Measurements from ENCODE around the gene CMTM1.
"Not testable (repeated sequence)": the region's sequence is repeated elsewhere in the genome, so short reads cannot be mapped to it uniquely, and the experiment has no call there.

CMTM1 gene

DNA sequence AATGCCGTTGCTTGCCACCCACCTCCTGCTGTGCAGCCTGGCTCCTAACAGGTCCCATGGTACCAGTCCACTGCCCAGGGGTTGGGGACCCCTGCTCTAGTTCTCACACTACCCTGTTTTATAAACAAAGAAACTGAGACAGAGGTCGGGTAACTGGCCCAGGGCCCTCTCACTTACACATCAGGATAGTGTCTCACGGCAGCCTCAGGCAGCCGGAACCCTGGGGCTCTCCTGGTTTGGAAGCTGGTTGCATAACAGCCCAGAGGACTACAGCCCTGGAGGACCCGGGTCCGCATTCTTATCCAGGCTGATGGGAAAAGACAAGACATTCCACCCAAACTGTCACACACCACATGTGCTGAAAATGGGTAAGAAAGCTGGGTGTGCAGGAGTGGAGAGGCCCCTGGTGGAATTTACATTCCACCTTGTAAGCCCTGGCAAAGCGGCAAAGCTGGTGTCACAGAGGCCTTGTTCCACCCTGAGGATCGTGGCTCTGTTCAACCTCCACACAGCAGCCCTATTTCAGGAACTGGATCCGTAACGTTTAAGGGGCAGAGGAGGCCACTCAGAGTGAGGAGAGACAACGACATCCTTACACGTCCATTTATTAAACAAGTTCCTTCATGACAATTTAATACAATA, 48.0 kb downstream of the CMTM1 start:
- DNase-seq (ENCODE audit: low read depth): no peak

DNA sequence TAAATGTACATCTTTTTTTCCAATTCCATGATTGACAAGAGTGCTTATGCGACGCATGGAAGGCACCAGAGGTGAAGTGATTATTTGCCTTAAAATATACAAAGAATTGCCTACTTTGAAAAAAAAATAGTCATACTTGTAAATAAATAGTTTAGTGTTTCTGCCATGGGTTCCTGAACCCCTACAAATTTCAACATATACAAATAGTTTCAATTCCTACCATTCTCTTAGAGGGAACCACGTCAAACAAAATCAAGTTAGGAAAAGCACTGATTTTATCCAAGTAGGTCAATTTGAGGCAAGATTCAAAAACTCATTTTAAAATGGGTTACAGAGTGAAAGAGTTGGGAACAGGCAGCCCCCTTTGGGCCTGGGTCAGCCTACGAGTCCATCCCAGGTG, 49.9 kb downstream of the CMTM1 start:
- no peak for DNase-seq (ENCODE audit: low read depth)

DNA sequence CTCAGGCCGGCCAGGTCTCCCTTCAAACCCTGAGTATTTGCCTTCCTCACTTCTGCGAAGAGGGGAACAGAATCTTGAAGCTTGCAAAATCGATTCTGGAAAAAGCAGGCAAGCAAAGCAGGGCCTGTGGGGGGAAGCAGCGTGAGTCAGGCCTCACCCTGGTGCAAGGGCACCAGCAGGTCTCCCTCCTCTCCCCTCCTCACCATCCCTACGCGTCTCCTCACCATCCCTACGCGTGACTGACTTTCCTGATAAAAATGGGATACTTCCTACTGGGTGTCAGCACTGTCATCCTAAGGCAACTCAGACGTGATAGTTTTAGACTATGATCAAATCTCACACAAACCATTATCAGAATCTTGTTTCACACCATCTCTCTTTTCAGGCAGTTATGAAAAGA, 50.4 kb downstream of the CMTM1 start:
- no peak for DNase-seq (ENCODE audit: low read depth)

DNA sequence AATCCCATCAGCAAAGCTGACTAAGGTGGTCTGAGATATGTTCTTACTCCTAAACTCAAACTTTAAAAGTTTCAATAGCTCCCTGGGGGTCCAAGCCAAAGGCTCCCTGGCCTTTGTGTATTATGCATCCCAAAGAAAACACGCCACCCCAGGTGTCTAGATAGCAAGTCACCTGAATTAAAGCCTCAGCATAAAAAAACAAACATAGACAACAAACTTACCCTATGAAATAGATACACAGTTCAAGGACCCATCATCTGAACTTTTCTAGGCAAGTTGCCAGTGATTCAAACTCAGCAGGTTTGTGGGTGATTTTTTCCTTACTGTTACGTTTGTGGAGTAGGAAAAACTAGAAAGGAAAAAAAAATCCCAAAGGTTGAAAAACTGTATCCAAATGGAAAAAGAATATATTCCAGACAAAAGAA, 50.8 kb downstream of the CMTM1 start:
- no peak for DNase-seq (ENCODE audit: low read depth)

DNA sequence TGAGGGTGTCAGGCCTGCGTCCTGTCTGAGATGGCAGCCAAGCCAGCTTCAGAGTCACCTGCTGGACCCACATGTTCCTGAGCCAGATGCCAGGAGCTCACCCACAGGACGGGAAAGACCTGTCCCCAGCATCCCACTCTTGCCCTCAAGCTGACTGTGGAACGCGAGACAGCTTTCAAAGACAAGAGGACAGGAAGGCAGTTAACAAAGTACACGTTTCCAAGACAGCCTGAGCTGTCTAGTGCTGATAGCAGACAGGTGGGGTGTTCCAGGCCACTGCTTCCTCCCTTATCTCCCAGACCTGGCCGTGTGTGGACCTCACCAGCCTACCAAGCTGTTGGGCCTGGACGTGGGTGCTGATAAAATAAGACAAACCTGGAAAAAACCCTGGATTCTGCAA, 51.5 kb downstream of the CMTM1 start:
- no peak for DNase-seq (ENCODE audit: low read depth)

DNA sequence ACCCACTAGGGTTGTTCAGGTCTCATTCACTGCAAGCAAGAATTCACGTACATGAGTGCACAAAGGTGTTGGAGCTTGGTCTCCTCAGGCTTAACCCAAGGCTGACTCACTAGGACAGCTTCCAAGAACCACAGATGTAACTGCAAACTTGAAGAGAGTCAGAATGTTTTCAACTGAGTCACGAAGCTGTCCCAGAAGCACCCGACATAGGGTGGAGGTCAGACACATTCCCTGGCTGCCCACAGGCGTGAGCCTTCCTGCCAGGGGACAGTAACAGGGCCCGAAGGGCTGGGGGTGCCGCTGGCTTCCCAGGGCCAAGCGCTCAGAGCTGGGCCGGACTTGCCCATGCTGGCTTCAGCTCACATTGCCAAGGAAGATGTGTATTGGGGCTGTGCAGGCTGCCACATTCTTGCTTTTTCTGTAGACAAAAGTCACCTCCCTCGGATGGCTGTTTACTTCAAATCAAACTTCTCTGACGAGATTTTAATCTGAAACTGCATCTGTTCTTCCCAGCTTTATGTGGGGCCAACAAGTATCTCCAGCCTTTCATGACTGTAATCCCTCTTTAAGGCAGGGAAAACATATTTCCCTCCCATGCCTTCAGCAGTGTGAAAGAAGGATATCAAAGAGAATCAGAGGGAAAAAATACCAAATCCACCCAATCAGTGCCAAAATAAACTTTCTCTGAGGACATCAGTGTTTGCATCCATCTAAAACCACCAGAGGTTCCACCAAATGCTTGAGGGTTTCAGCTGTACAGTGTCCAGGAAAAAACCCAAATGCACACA, 52.5 kb downstream of the CMTM1 start:
- no peak for DNase-seq (ENCODE audit: low read depth)

DNA sequence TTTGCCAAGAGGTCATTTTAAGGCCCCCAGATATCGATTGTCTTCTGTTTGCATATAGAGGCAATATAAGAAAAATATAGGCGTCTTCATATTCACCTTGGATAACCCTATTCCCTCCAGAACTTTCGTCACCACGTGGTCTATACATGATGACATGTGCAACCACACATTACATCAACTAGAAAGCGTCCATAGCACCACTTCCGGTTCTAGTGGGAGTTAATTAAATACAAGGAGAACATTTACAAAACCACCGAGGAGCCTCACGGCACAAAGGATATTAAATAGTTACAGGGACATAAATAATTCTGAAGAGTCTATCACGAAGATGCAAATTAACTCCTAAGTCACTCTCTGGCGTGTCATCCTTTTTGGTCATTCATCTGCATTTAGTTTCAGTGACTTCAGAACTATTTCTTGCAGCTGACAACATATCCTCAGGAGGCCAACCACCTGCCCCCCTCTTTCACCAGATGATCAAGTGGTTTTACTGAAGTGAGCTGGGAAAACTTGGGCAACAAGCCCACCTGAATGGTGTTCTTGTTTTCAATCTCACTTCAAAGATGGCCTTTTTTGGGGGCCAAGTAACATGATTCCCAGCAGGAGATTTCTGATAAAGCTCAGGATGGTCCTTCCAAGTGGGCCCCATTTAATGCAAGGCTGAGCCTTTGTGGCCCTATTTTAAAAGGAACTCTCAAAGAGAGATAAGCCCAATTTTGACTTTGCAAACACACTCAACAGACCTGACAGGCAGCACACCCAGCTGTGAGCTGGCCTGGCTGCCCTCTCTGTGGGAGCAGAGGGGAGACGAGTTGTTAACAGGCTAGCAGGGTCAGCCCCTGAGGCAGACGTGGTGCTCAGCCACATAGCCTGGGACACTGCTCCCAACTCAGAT, 53.5 kb downstream of the CMTM1 start:
- DNase-seq (ENCODE audit: low read depth): no peak

DNA sequence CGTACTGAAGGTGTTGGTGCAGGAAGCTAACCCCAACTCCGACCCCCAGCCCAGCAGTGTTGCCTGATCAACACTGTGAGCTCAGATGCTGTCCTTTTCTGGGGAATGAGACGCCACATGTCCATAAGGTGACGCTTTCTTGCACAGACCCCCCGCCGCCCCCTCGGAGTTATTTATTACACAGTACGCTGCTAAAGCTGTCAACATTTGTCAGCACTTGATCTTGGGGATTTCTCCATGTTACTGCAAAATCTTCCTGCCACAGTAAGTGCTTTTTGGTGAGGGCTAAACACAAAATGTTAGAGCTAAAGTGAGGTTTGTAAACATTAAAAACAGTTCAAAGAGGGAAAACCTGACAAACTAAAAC, 54.2 kb downstream of the CMTM1 start:
- DNase-seq (ENCODE audit: low read depth): no peak

DNA sequence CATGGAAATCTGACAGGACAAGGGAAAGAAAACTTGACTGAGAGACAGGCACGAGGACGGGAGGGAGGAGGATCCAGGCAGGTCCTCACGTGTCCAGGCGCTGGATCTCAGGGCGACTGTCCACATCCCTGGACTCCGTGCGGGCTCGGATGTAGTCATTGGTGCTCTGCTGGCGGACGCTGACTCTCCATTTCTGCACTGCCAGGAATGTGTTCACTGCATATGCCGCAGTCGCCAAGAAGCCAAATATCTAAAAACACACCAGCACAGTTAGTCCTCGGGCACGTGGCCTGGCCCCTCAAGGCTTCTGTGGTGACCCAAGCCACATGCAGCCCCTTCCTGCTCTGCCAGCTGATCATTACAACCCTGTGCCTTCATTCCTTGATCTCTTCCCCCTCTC, 55.7 kb downstream of the CMTM1 start:
- DNase-seq (ENCODE audit: low read depth): no peak

DNA sequence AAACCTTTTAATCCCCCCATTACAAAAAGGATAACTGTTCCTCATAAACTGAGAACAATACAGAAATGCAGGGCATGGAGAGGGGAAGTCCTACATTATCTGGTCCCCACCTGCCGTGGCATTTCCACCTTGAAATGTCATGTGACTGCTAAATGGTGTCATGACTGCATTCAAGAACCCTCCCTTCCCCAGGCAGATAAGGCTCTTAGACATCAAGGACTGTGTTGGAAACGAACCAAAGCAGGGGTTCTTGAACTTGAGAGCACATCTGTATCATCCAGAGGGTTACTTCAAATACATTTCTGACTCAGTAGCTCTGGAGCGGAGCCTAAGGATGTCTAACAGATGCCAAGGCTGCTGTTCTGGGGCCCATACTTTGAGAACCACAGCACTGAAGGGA, 56.6 kb downstream of the CMTM1 start:
- DNase-seq (ENCODE audit: low read depth): no peak

DNA sequence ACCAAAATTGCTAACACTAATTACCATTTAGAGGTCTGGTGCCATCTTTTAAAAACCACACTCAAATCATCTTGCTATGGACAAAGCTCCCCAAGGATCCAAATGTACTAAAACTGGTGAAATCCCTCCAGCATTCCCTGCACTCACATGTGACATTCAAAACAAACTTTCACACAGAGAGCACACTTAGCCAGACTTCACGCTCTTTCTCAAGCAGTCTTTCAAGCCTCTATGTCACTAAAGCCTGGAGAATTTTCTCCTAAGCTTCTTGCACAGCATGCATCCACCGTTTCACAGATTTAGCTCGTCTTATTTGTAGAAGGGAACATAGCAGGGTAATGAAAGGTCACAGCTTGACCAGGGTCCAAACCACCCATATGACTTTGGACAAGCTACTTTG, 57.5 kb downstream of the CMTM1 start:
- DNase-seq (ENCODE audit: low read depth): no peak

DNA sequence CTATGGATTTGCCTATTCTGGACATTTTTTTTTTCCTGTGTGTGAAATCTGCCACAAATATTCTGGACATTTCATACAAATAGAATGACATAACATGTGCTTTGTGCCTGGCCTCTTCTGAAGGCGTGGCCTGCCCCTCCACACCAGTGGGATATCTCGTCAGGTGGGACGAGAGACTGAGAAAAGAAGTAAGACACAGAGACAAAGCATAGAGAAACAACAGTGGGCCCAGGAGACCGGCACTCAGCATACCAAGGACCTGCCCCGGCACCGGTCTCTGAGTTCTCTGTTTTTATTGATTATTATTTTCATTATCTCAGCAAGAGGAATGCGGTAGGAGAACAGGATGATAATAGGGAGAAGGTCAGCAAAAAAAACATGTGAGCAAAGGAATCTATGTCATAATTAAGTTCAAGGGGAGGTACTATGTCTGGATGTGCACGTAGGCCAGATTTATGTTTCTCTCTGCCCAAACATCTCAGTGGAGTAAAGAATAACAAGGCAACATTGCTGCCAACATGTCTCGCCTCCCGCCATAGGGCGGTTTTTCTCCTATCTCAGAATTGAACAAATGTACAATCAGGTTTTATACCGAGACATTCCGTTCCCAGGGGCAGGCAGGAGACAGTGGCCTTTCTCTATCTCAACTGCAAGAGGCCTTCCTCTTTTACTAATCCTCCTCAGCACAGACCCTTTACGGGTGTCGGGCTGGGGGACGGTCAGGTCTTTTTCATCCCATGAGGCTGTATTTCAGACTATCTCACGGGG, 61.6 kb downstream of the CMTM1 start:
- DNase-seq (ENCODE audit: low read depth): not testable (repeated sequence)

Measured in CMK (cell line).